Activated T-cell treated with anti-CD3 and anti-CD28 coated beads, Interleukin-2, amount 50 U/mL, for 1 hour (primary cell): ENCODE results near the gene GHRH.

ENCODE experiments used
- DNase-seq: peaks from one replicate; pipeline ENCODE4 v3.0.0-alpha.2; 2020

Gene GHRH

DNA sequence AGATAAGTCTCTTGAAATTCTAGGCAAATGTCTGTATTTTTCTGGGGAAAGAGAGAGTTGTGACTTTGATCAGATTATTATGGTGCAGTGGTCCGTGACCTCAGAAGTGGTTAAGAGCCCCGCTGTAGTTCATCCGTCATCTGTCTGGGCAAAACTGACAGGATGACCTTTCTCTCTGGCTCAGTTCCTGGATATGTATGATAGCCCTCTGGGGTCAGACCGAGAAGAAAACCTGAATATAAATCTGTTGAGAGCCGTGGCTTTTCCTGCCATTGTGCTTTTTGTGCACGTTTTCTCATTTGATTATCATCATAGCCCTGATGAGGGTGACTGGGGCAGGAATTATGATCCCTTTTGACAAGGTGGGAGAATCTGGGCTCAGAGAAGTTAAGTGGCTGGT is 26.5 kb downstream of the GHRH start:
- no peak for DNase-seq

DNA sequence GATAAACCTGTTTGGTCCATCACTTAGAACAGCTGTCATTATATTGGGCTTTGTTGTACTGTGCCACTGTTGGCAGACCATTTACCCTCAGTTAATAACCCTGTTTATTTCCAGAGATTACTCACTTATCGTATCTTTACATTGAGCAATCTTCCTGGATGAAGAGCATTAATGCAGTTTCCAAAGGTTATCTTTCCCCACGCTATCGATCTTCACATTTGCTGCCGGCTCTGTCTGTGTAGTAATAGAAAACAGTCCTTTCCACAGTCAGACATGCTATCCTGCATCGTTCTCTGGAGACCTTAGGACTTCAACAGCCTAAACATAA is 27.4 kb downstream of the GHRH start:
- DNase-seq, result no peak

DNA sequence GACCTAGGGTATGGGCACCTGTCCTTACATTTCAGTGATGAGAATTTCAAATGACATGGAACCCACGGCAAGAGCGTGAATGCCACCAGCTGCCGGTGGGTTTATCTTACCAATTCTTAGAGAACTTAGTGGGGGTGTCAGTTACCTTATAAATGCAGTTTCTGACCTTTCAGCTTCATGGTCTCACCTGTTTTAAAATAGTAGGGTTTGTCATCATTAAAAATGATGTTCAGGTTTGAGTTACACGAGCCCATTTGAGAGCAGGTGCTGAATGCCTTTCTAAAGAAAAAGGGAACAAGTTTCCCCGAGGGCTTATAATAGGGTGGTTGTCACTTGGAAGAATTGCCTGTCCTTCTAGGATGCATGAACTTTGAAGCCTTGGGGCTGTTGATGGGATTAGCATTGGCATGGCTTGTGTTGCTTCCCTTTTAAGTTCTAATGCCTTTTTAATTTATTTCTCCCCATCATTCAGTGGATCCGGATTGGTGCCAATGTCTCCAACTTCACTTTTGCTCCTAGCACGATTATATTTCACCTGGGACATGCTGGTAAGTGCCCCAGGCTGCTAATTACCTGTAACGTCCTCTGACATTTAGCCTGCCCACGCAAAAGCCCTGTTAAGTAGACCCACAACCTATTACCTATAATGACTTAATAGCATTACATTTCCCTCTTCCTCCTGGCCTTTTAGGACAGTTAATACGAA is 27.9 kb downstream of the GHRH start:
- no peak for DNase-seq

DNA sequence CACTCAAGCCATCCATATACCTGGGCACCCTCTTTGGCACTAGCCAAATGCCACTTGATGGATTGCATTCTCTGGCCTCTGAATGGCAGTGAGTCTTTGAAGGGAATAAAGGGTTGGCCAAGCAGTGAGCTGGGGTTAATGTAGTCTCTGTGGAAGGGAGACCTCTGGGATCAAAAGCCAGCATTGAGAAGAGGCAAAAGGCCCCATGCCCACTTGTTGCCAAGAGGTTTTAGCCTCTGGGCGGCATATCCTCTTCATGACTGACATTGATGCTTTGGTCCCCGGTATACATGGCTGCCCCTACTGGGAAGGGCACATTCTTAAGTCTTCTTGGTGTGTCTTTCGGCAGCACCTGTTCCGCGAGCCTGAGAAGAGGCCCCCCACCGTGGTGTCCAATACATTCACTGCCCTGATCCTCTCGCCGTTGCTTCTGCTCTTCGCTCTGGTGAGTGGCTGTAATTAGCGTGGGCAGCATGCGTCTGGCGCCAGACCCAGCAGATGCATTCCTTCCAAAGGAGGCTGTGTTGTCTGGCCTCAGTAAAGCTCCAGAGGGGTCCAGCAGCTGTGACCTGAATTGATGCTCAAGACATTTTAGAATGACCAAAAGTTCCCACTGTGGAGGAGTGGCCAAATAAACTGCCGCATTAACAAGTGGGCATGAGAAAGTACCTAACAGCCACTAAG is 29.5 kb downstream of the GHRH start:
- no peak for DNase-seq

DNA sequence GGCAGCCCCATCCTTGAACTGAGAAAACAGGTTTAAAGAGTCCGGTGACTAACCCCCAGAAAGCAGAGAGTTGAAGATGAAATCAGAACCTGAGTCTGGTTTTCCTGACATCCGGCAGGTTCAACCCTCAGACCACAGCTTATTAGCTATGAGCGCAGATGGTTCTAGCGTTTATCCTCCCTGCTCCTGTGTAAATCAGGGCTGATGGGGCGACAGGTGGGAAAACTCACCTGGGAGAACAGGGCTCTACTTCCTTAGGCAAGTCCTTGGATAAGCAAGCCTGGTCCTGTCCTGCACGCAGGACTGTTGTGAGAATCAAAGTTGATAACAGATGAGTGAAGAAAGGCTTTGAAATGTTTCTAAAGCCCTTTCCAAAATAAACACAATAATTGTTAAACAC is 31.4 kb downstream of the GHRH start:
- no peak for DNase-seq

DNA sequence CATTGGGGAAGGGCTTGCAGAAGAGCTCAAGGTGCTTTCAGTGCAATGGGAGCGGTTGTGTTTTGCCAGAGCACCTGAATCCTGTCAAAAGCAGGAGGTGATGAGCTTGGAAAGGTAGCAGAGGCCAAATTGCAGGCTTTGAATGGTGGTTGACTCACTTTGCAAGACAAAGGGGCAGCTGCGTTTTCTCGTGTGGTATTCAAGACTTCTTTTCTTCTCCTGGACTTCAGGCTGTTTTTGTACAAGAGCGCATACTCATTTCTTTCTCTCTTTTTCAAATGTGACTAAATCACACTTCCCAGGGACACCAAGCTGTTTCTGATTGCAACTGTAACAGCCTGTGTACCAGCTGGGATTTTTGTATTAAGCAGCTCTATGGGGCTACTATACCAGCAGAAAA is 32.3 kb downstream of the GHRH start:
- no peak for DNase-seq

DNA sequence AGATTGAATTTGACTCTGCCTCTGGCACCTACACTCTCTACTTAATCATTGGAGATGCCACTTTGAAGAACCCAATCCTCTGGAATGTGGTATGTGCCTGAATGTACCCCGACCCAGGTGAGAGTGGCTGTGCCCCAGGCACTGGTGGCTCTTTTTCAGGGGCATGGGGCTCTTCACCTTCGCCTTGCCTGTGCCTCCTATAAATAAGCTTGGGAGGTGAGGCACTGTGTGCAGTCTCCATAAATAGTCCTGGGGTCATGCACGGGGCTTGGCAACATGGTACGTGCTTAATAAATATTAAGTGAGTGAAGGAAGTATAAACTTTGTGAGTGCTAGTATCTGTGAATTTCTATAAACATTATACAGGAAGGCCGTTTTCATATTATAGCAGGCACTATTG is 33.0 kb downstream of the GHRH start:
- DNase-seq, result no peak

DNA sequence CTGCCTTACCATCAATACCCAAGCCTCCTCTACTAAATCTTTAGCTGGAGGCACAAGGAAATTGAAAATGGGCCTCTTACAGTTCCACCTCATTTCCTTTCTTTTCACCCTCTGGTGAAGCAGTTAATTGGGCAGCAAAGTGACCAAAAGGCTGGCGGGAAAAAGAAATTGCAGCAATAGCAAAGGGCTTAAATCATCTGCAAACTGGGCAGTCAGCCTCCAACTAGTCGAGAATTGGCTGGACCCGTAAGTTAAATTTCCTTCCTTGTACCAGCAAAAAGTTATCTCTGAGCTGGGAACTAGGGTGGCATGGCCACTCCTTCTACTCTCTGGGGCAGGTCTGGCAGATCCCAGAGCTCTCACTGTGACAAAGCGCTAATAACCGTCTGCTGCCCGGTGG is 33.5 kb downstream of the GHRH start:
- DNase-seq, result no peak

DNA sequence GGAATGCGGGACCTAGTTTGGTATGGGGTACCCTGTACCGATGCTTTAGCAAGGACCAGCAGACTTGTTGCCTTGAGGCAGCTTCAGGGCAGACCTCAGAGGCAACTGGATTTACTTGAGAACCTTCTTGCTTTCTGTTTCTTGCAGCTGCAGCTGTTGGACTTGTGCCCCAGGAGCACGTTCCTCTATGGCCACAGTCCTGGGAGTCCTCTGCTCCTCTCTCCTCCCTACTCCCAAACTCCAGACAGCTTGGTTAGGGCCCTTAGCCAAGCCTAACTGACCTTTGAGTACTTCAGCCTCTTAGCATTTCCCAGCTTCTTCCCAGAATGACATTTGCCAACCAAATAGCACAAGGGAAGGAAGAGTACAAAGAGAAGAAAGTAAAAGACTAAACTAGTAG is 34.7 kb downstream of the GHRH start:
- DNase-seq, result no peak

DNA sequence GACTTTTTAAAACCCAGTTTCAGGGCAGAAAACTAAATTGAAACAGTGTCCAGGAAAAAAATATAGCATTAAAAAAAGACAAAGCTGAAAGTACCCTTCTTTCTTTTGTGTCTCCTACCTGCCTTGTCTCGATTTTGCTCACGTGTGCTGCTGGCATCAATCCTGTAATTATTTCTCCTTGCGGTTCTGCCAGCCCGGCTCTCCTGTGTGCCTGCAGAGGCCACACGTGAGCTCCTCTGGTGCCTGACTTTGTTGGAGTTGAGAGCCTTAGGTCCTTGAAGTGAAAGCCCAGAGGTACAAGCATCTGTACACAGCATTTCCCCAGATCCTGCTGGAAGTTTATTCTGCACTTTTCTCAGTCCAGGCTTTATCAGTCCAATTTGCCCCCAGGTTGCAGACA is 36.5 kb downstream of the GHRH start:
- no peak for DNase-seq

DNA sequence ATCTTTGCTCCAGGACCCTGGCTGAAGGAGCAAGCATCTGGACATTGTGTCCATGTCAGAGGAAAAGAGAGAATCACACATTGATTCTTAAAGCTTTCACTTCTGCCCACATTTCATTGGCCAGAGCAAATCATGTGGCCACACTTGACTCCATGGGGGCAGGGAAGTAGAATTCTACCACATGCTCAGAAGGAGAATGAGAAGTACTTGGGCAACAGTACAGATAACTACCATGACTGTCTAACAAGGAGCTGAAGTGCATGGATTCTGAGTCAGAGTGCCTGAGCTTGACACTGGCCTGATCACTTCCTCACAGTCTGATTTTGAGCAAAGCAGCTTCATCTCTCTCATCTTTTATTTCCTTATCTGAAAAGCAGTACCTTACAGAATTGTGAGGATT is 38.6 kb downstream of the GHRH start:
- no peak for DNase-seq

DNA sequence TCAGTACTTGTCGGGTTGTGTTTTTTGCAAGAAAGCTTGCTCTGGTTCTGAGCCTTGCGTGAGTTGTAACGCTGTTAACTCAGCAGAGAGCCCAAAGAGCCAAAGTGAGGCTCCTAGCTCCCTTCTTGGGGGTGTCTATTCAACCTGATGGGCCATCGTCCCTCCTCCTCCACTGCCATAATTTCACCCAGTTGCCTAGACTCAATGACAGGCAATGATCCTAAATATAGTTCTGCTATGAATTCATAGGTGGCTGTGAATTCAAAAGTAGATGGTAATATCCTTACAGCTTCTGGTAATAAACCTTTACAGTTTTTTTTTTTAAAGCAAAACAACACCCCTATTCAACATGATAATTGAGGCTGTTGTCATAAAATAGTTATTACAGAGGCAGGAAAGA is 39.5 kb downstream of the GHRH start:
- DNase-seq, result no peak

DNA sequence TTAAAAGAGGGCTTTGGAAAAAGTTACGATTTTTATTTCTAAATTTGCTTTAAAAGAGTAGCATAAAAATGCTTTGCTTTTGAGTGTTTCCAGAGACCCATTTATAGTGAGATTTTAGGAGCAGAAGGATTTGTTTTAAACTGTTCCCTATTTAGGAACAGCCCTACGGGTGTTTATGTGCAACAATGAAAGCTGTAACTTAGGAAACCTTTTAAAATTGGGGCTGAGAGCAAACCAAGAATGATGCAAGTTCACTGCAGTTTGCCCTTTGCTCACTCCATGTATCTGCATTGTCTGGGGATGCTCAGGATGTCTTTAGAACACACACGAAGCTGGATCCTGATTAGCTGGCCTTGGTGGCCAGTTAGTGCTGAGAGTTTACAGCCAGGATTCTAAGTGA is 40.9 kb downstream of the GHRH start:
- no peak for DNase-seq

DNA sequence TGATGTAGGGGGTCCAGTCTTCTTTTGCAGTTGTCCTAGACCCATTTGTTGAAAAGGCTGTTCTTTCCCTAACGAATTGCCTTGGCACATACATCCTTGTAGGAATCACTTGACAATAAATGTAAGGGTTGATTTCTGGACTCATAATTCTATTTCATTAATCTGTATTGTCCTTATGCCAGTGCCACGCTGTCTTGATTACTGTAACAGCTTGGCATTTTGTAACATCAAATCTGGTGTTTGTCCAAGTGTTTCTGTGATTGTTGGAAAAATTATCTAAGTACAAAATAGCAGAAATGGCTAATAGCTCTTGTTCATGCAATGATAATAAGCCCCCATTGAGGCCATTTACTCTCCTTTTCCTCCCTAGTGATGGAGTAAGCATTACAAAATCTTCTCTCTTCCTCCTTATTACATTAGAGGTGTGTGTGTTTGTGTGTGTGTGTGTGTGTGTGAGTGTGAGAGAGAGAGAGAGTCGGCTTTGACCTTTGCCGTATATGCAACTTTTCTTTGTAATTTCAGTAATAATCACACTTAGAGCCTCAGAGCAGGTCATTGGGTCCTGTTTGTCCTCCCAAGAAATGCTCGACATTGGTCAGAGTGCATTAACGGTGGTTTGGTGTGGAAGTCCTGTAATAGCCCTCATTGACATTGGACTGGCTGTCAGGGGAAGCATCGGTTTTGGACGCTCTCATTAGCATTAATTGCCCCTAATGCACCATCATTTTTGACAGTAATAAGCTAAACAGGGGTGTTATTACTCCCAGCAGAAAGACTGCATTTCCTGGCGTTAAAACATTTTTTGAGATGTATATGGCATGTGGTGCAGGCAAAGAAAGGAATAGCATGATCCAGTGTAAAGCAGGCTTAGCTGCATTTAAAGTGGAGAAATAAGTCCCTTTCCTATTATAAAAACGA is 41.6 kb downstream of the GHRH start:
- no peak for DNase-seq

DNA sequence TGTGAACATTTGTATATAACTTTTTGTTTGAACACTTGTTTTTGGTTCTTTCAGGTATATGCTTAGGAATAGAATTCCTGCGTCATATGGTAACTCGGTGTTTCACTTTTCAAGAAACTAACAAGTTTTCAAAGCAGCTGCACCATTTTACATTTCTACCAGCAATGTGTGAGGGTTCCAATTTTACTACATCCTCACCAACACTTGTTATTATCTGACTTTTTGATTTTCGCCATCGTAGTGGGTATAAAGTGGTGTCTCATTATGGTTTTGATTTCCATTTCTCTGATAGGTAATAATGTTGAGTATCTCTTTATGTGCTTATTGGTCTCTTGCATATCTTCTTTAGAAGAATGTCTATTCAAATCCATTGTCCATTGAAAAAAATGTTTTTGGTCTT is 42.6 kb downstream of the GHRH start:
- no peak for DNase-seq

DNA sequence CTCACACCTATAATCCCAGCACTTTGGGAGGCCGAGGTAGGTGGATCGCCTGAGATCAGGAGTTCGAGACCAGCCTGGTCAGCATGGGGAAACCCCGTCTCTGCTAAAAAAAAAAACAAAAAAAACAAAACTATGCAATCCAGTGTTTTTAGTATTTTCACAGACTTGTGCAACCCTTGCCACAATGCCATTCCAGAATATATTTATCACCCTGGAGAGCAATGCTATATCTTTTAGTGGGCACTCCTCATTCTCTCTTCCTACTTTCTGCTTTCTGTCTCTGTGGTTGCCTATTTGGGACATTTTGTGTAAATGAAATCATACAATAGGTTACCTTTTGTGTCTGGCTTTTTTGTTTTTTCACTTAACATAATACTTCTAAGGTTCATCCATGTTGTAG is 43.2 kb downstream of the GHRH start:
- DNase-seq, result no peak

DNA sequence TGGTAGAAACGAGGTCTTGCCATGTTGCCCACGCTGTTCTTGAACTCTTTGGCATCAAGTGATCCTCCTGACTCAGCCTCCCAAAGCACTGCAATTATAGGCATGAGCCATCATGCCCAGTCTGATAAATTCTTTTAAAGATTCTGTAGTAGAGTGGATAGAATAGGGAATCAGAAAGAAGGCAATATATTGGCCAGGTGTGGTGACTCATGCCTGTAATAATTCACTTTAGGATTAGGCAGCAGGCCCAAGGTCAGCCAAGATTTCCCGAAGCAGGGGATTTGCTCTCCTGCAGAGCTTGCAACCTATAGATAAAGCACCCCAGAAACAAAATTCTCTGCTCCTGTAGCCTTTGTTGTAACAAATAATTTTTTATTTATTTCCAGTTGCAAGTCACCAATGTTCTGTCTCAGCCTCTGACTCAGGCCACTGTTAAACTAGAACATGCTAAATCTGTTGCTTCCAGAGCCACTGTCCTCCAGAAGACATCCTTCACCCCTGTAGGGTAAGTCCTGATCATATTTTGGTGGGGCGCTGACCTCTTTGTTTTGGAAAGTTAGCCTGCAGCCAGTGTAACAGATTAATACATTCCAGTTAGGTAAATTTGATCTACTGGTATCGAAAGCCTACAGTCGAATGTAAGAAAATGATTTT is 51.8 kb downstream of the GHRH start:
- DNase-seq, result no peak

DNA sequence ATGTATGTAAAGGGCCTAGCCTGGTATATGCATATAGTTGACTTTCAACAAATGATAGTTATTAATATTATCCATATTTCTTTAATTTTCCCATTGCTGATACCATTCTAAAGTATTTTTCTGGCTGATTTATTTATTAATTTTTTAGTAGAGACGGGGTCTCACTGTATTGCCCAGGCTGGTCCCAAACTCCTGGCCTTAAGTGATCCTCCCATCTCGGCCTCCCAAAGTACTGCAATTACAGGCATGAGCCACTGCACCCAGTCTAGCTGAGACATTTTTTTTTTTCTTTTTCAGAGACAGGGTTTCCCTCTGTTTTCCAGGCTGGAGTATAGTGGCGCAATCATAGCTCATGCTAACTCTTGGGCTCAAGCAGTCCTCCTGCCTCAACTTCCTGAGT is 52.4 kb downstream of the GHRH start:
- no peak for DNase-seq

DNA sequence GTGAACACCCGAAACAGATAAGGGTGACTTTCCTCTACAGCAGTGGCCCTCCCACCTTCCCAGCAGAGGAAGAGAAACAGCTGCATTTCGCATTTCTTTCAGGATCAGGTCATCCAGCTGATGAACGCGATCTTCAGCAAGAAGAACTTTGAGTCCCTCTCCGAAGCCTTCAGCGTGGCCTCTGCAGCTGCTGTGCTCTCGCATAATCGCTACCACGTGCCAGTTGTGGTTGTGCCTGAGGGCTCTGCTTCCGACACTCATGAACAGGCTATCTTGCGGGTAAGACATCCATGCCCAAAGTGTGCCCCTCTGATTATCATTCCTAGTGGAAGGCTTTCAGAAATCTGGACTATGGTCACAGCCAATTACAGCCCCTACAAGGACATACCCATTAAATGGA is 54.4 kb downstream of the GHRH start:
- no peak for DNase-seq

DNA sequence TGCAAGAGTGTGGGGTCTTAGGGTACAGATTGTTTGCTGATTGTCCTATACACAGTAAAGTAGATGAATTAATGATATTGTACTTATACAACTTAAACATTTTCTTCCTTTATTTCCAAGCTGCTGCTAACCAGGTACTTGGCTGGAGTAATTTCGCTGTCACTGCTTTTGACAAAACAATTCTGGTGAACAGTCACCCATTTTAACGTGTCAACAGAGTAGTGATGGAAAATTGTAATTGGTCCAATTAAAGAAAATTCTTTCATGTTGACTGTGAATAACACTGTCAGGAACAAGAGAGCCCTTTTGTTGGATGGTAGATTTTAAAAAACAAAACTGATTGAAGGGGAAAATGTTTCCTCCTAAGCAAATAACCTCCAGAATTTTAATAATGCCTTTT is 55.8 kb downstream of the GHRH start:
- DNase-seq, result no peak

DNA sequence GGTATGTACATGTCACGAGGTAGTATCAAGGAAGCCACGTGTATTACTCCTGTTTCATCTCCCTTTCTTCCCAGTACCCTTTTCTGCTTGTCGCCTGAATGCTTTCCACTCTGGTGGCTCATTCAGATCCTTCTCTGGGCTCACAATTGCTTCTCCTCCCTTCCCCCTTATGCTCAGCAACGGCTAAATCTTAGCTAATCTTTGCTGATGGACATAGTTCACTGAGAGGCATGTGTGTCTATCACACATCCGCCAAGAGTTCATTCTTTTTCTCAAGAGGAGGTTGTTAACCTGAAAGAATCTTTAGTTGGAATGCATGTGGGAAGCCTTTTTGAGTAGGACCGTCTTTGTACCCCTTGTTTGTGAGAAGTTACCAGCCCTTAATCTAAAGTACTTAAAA is 56.5 kb downstream of the GHRH start:
- DNase-seq, result no peak

DNA sequence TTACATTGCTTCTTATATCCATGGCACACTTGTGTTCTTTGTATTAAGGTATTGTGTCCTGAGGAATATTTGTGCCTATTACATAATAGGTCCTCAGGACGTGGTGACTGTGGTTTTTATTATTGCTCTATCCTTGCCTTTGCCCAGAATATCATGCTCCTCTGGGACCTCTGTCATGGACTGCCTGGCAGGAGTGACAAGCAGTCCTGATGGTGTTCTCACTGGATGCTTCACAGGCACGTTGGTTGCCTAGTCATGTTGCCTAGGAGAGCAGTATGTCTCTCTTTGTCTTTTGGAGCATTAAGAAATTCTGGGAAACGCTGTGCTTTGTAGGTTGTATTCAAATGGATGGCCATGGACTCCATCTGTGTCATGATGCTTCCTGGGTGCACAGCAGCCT is 57.6 kb downstream of the GHRH start:
- DNase-seq, result no peak

DNA sequence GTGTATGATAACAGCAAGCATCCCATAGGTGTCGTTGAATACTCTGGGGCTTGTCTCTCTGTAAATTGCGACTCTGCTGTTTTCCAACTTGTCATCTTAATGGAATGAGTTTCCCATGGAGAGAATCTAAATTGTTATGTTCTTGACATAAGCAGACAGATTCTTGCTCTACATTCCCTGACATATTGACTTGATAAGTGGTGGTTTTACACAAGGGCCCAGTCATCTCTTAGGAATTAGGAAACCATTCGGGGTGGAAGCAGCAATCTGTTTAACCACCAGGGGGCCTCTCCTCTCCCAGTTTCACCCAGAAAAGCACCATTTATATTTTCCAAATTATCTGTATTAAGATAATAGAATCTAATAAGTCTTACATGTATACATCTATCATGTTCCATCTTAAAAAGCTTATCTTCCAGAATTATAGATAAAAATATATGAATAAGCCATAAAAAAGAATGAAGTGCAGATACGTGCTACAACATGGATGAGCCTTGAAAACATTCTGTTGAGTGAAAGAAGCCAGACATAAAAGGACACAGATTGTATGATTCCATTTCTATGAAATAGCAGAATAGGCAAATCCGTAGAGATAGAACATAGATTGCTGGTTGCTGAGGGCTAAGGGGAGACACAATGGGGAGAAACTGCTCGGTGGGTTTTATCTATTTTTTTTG is 59.2 kb downstream of the GHRH start:
- DNase-seq, result no peak
